Measurements from ENCODE around the gene SIAH3. TPM values are rescaled to one million over a fixed set of nuclear protein-coding genes. Genes with fewer than 3 reads are reported as not detected.

Gene SIAH3
- total RNA-seq, 2 experiments from 2014 or later, result 1.3 to 1.6 TPM

DNA sequence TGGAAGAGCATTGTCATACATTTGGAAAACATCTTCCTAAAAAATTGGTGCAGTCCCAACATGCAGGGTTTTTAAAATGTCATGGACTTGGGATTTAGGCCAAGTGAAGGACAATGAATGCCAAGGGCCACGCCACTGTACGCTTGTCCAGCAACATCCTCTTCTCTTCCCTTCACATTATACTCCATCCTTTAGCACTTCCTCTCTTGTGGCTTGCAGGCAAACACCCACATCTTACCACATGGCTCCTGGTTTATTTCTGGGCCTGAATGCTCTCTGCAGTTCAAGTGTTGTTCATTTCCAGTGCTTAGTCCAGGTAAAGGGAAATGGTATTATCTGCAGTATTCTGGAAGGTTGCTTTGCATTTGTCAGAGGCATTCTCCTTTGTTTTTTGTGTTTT lies 104.5 kb downstream of the SIAH3 start:
- H3K27ac ChIP-seq (ENCODE audit: low read depth in 1 of 2, low read length in 2 of 2), result no peak overlapping the region
- Mint-ChIP-seq H3K27me3 (no peaks in the 10 kb centered on the region), H3K9me3 (no peaks in the 10 kb centered on the region), H3K4me3 (no peak overlapping the region), H3K27ac (no peak overlapping the region), H3K4me1 (ENCODE audit: low read depth) (no peaks in the 10 kb centered on the region), H3K36me3 (ENCODE audit: low read depth) (no peaks in the 10 kb centered on the region)
- H3K27me3 ChIP-seq (ENCODE audit: control insufficient read depth in 1 of 2, insufficient read depth in 2 of 2, low read length in 2 of 2), result no peaks in the 10 kb centered on the region
- DNase-seq (no peak), ATAC-seq (ENCODE audit: poor library complexity) (no peak)
- TF ChIP-seq, protein P1, sequence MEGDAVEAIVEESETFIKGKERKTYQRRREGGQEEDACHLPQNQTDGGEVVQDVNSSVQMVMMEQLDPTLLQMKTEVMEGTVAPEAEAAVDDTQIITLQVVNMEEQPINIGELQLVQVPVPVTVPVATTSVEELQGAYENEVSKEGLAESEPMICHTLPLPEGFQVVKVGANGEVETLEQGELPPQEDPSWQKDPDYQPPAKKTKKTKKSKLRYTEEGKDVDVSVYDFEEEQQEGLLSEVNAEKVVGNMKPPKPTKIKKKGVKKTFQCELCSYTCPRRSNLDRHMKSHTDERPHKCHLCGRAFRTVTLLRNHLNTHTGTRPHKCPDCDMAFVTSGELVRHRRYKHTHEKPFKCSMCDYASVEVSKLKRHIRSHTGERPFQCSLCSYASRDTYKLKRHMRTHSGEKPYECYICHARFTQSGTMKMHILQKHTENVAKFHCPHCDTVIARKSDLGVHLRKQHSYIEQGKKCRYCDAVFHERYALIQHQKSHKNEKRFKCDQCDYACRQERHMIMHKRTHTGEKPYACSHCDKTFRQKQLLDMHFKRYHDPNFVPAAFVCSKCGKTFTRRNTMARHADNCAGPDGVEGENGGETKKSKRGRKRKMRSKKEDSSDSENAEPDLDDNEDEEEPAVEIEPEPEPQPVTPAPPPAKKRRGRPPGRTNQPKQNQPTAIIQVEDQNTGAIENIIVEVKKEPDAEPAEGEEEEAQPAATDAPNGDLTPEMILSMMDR (IDR thresholded peaks at IDR 0.05), result no peak
- H3K4me3 ChIP-seq (ENCODE audit: low read length), result no peak overlapping the region
- no peaks in the 10 kb centered on the region for H3K4me1 ChIP-seq (ENCODE audit: insufficient read depth, low read length)
- H3K9me3 ChIP-seq (ENCODE audit: control insufficient read depth in 1 of 2, insufficient read depth in 1 of 2, low read length in 2 of 2), result no peaks in the 10 kb centered on the region
- CTCF ChIA-PET, result no interaction called here
- intact Hi-C loops (cut with DNase I, micrococcal nuclease), result no loop called here
- POLR2A ChIA-PET, result no interaction called here
- H3K36me3 ChIP-seq (ENCODE audit: insufficient read depth, low read length), result no peaks in the 10 kb centered on the region

DNA sequence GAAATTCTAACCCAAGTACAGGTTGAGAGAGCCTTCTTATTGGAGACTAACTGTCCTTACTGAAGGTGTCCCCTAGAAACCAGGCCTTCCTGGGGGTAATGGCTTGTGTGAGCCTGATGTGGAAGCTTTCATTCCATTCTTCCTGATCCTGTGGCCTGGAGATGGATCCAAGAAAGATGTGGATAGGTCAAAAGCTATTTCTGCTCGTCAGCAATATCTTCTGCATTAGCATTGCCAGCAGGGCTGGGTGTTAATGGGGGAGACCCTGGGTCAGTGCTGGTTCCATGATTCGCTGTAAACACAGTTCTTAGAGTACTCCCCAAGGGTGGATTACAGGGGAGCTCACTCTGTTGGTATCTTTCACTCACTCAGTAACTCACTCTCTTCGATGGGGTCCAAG lies 106.6 kb downstream of the SIAH3 start:
- TF ChIP-seq, protein P1 (IDR thresholded peaks at IDR 0.05), result no peak
- CTCF ChIA-PET, result no interaction called here

DNA sequence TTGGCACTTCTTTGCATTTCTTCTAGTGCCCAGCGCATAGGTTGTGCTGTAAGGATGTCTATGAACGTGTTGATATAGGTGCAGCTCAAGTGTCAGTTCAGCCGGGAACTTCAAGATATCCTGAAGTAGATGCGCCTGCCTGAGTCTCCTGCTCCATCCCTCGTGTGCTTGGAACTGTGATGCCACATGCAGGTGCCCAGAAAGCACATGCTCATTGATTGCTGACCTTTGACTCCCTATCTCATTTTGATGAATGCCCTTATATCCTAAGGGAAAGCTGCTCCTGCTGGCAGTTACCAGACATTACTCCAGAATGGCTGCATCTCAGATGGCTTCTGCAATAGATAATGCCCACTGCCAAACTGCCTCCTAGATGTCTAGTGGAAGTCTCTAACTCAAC lies 108.6 kb downstream of the SIAH3 start:
- H3K27ac Mint-ChIP-seq, result no peak overlapping the region
- DNase-seq (no peak), ATAC-seq (ENCODE audit: poor library complexity) (no peak)
- H3K4me1 Mint-ChIP-seq (ENCODE audit: low read depth), result no peaks in the 10 kb centered on the region
- Histone ChIP-seq H3K9me3 (ENCODE audit: control insufficient read depth in 1 of 2, insufficient read depth in 1 of 2, low read length in 2 of 2) (no peaks in the 10 kb centered on the region), H3K36me3 (ENCODE audit: insufficient read depth, low read length) (no peaks in the 10 kb centered on the region), H3K4me1 (ENCODE audit: insufficient read depth, low read length) (no peaks in the 10 kb centered on the region), H3K4me3 (ENCODE audit: low read length) (no peak overlapping the region), H3K27me3 (ENCODE audit: control insufficient read depth in 1 of 2, insufficient read depth in 2 of 2, low read length in 2 of 2) (no peaks in the 10 kb centered on the region), H3K27ac (ENCODE audit: low read depth in 1 of 2, low read length in 2 of 2) (no peak overlapping the region)
- POLR2A ChIA-PET, result no interaction called here
- intact Hi-C loops (cut with DNase I, micrococcal nuclease), result no loop called here
- H3K9me3 Mint-ChIP-seq, result no peaks in the 10 kb centered on the region
- CTCF ChIA-PET, result no interaction called here
- TF ChIP-seq, protein P1 (IDR thresholded peaks at IDR 0.05), result no peak
- no peak overlapping the region for H3K4me3 Mint-ChIP-seq
- H3K27me3 Mint-ChIP-seq, result no peaks in the 10 kb centered on the region
- no peaks in the 10 kb centered on the region for H3K36me3 Mint-ChIP-seq (ENCODE audit: low read depth)

More for the DNA sequence above, 106.6 kb downstream of the SIAH3 start:
- Mint-ChIP-seq H3K36me3 (ENCODE audit: low read depth) (no peaks in the 10 kb centered on the region), H3K27me3 (no peaks in the 10 kb centered on the region), H3K4me3 (no peak overlapping the region), H3K9me3 (no peaks in the 10 kb centered on the region), H3K4me1 (ENCODE audit: low read depth) (no peaks in the 10 kb centered on the region), H3K27ac (no peak overlapping the region)
- no peaks in the 10 kb centered on the region for H3K4me1 ChIP-seq (ENCODE audit: insufficient read depth, low read length)
- no peaks in the 10 kb centered on the region for H3K36me3 ChIP-seq (ENCODE audit: insufficient read depth, low read length)
- DNase-seq (no peak), ATAC-seq (ENCODE audit: poor library complexity) (no peak)
- no peaks in the 10 kb centered on the region for H3K9me3 ChIP-seq (ENCODE audit: control insufficient read depth in 1 of 2, insufficient read depth in 1 of 2, low read length in 2 of 2)
- POLR2A ChIA-PET, result no interaction called here
- H3K27ac ChIP-seq (ENCODE audit: low read depth in 1 of 2, low read length in 2 of 2), result no peak overlapping the region
- no peaks in the 10 kb centered on the region for H3K27me3 ChIP-seq (ENCODE audit: control insufficient read depth in 1 of 2, insufficient read depth in 2 of 2, low read length in 2 of 2)
- H3K4me3 ChIP-seq (ENCODE audit: low read length), result no peak overlapping the region
- intact Hi-C loops (cut with DNase I, micrococcal nuclease), result no loop called here

Measured in CD4-positive, alpha-beta T cell (primary cell).